Measurements from ENCODE around the gene FOXE1. TPM values are rescaled to one million over a fixed set of nuclear protein-coding genes. Genes with fewer than 3 reads are reported as not detected.
A peak's percentile ranks its signal among the peaks of the same experiment; 100 is the strongest.

Gene FOXE1
- total and polyA plus RNA-seq, 10 of the 15 experiments (the other 5 are each of a cell fraction or from before 2014, with no cell fraction given), result not detected

DNA sequence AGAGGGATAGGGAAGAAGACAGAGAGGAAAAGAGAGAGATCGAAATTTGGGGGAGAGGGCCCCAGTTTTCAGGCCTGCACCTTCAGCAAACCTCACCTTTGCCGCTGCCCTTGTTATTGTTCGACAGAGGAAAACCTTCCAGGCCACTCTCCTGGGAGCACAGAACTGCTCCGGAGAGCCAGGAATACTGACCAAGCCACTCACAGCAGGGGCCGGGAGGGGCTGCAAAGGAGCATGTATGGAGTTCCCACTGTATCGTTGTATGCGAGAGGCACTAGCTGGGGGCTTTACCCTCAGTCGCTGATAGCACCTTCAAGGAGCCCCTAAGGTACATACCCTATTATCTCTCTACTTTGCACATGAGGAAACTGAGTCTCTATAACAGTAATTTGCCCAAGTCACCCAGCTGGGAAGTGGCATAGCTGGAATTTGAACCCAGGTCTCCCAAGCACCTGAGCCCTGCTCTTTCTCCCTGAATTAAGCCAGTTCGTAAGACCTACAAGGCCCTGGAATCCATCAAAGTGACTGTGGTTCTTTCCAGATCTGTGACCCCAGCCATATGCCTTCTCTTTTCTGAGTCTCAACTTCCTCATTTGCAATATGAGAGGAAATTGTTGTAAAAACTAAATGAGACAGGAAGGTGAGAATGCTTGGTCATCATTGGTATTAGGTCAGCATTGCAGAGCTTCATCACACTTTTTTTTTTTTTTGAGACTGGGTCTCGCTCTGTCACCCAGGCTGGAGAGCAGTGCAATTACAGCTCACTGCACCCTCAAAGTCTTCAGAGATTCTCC lies 21.0 kb upstream of the FOXE1 start:
- H3K9ac ChIP-seq (ENCODE audit: control insufficient read depth, insufficient read depth, low read length), result no peak overlapping the region
- ChIA-PET RAD21 (ENCODE audit: unreplicated experiment) (no interaction called here), SMC1A (ENCODE audit: uncharacterized antibody, unreplicated experiment) (no interaction called here), CTCF (no interaction called here), POLR2A (no interaction called here)
- no peak overlapping the region for H3K4me2 ChIP-seq (ENCODE audit: control insufficient read depth, insufficient read depth)
- H4K20me1 ChIP-seq (ENCODE audit: control insufficient read depth, insufficient read depth), result no peaks in the 10 kb centered on the region
- H3K36me3 ChIP-seq (ENCODE audit: control insufficient read depth in 2 of 2, insufficient read depth in 2 of 2, low read length in 1 of 2), result no peaks in the 10 kb centered on the region
- no peak for TF ChIP-seq NFYB (IDR thresholded peaks at IDR 0.05; ENCODE audit: insufficient read depth, low read depth, low read length)
- TF ChIP-seq RB1 (IDR thresholded peaks at IDR 0.05; ENCODE audit: borderline replicate concordance), result no peak
- no peak for DNase-seq (ENCODE audit: low read depth, low spot score)
- H3K79me2 ChIP-seq (ENCODE audit: control insufficient read depth, insufficient read depth, low read length), result no peaks in the 10 kb centered on the region
- in situ Hi-C loops (cut with MboI) (no loop called here), intact Hi-C loops (cut with micrococcal nuclease; ENCODE audit: unreplicated experiment) (no loop called here)
- H3K27me3 ChIP-seq (replicated peaks in 1 of 2; ENCODE audit: control insufficient read depth in 2 of 2, insufficient read depth in 2 of 2, low read length in 1 of 2), result no peaks in the 10 kb centered on the region
- H3K27ac ChIP-seq (ENCODE audit: control insufficient read depth, insufficient read depth), result no peak overlapping the region
- BruUV-seq (replicated peaks), result no TSS peak
- no peak for FAIRE-seq
- no peak overlapping the region; the same call in 1 of the 2 replicates for H2AFZ ChIP-seq (ENCODE audit: control insufficient read depth, low read depth, low read length)
- no peaks in the 10 kb centered on the region for H3K9me3 ChIP-seq (replicated peaks; ENCODE audit: control insufficient read depth, insufficient read depth, low read length)
- 34% methylated on average over 10 of the region's 10 CpGs for whole genome bisulfite sequencing (ENCODE audit: insufficient coverage, insufficient replicate concordance, low lambda C conversion rate, missing lambda C conversion rate)
- ATAC-seq, result peak; percentile 28; the same call in 2 of the 3 replicates
- no peak overlapping the region for H3K4me3 ChIP-seq
- H3K4me1 ChIP-seq (ENCODE audit: control insufficient read depth, insufficient read depth, low read length), result peaks cover 3% of the 10 kb centered on the region; the same call in 1 of the 2 replicates

DNA sequence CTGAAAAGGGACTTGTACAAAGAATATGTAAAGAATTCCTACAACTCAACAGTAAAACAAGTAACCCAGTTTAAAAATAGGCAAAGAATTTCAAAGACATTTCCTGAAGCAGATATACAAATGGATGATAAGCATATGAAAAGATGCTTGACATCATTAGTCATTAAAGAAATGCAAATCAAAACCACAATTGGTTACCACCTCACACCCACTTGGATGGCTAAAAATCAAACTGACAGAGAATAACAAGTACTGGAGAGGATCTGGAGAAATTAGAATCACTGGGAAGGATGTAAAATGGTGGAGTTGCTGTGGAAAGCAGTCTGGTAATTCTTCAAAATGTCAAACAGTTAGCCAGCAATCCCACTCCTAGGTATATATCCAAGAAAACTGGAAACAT lies 12.5 kb upstream of the FOXE1 start:
- intact Hi-C loops (cut with micrococcal nuclease; ENCODE audit: unreplicated experiment) (no loop called here), in situ Hi-C loops (cut with MboI) (no loop called here)
- no TSS peak for BruUV-seq (replicated peaks)
- Histone ChIP-seq H3K27me3 (replicated peaks in 1 of 2; ENCODE audit: control insufficient read depth in 2 of 2, insufficient read depth in 2 of 2, low read length in 1 of 2) (no peaks in the 10 kb centered on the region; a peak in 1 of 4 replicates), H3K9me3 (replicated peaks; ENCODE audit: control insufficient read depth, insufficient read depth, low read length) (no peaks in the 10 kb centered on the region), H3K9ac (ENCODE audit: control insufficient read depth, insufficient read depth, low read length) (no peak overlapping the region), H3K4me2 (ENCODE audit: control insufficient read depth, insufficient read depth) (no peak overlapping the region), H3K4me1 (ENCODE audit: control insufficient read depth, insufficient read depth, low read length) (no peaks in the 10 kb centered on the region), H4K20me1 (ENCODE audit: control insufficient read depth, insufficient read depth) (no peaks in the 10 kb centered on the region), H3K27ac (ENCODE audit: control insufficient read depth, insufficient read depth) (no peak overlapping the region), H3K4me3 (no peak overlapping the region), H3K36me3 (ENCODE audit: control insufficient read depth in 2 of 2, insufficient read depth in 2 of 2, low read length in 1 of 2) (no peaks in the 10 kb centered on the region), H2AFZ (ENCODE audit: control insufficient read depth, low read depth, low read length) (no peak overlapping the region), H3K79me2 (ENCODE audit: control insufficient read depth, insufficient read depth, low read length) (no peaks in the 10 kb centered on the region)
- no peak for TF ChIP-seq MEF2A (IDR thresholded peaks at IDR 0.05; ENCODE audit: insufficient read depth, low read depth, low read length)
- TF ChIP-seq SRF (IDR thresholded peaks at IDR 0.05; ENCODE audit: low read depth in 2 of 2, low read length in 2 of 2), result no peak
- no peak for TF ChIP-seq TARDBP (IDR thresholded peaks at IDR 0.05; ENCODE audit: borderline replicate concordance)
- TF ChIP-seq RAD21 (IDR thresholded peaks at IDR 0.05; ENCODE audit: insufficient read depth, low read depth, low read length), result no peak
- no peak for TF ChIP-seq RB1 (IDR thresholded peaks at IDR 0.05; ENCODE audit: borderline replicate concordance)
- TF ChIP-seq SP1 (IDR thresholded peaks at IDR 0.05; ENCODE audit: low read depth, low read length), result no peak
- no peak for TF ChIP-seq JUND (IDR thresholded peaks at IDR 0.05; ENCODE audit: low read depth, low read length)
- no peak for TF ChIP-seq KLF5 (IDR thresholded peaks at IDR 0.05; ENCODE audit: partially characterized antibody)
- TF ChIP-seq NR2C1 (IDR thresholded peaks at IDR 0.05), result no peak
- FAIRE-seq (no peak), DNase-seq (ENCODE audit: low read depth, low spot score) (no peak), ATAC-seq (no peak)
- ChIA-PET SMC1A (ENCODE audit: uncharacterized antibody, unreplicated experiment) (no interaction called here), RAD21 (ENCODE audit: unreplicated experiment) (no interaction called here), POLR2A (no interaction called here), CTCF (no interaction called here)
